Measurements from ENCODE around the gene HOXD9. TPM values are rescaled to one million over a fixed set of nuclear protein-coding genes. Genes with fewer than 3 reads are reported as not detected.

The HOXD9 gene
- total RNA-seq, 4 donors from 2014 or later: 2.7 to 13.3 (median 7.5) TPM

GRCh38 chr2:176079285-176079830 lies 43.2 kb upstream of the HOXD9 start:
- Histone ChIP-seq H3K27ac (no peak overlapping the region), H3K27me3 (peaks cover 99% of the 10 kb centered on the region), H3K4me1 (peaks cover 8 to 31% (median 22%) of the 10 kb centered on the region in 4 donors), H3K36me3 (no peaks in the 10 kb centered on the region), H3K4me3 (peak overlapping the region in 2 of 4 donors; percentile 13 to 48), H3K9me3 (no peaks in the 10 kb centered on the region)
- WGBS, 2 donors (ENCODE audit: low coverage in 1 of 2): 0 to 11% methylated on average over 1 to 30 of the region's 30 CpGs
- intact Hi-C loops (cut with DNase I; ENCODE audit: low total_unique reads) (no loop called here), in situ Hi-C loops (cut with MboI; ENCODE audit: low pct_ligation_motif_present in 1 of 4, low pct_unique_long_range_greater_than_20kb in 1 of 4, low sequenced_read_pairs in 3 of 4) (loop anchor here in 3 of 4 donors (10.0 to 25.0 kb wide), 4 partner anchors 392 to 717 kb away; no protein-coding TSS in a partner anchor)
- TF ChIP-seq CTCF (IDR thresholded peaks at IDR 0.05) (no peak), POLR2AphosphoS5 (IDR thresholded peaks at IDR 0.05) (no peak), POLR2A (IDR thresholded peaks at IDR 0.05) (no peak), EP300 (IDR thresholded peaks at IDR 0.05; ENCODE audit: low read depth) (no peak)
- no peak for DNase-seq

- Histone ChIP-seq H3K27me3 (peaks cover 99% of the 10 kb centered on the region), H3K9me3 (no peaks in the 10 kb centered on the region), H3K4me3 (peak overlapping the region in 3 of 4 donors; percentile 13 to 48 (median 26)), H3K36me3 (no peaks in the 10 kb centered on the region), H3K4me1 (peaks cover 8 to 36% (median 26%) of the 10 kb centered on the region in 4 donors), H3K27ac (no peak overlapping the region)
- WGBS, 2 donors (ENCODE audit: low coverage in 1 of 2): 1% methylated on average over 41 of the region's 86 CpGs; no CpG with 5 or more reads in 1 of the 2 donors
- DNase-seq: no peak
- intact Hi-C loops (cut with DNase I; ENCODE audit: low total_unique reads): loop anchor here (10.0 kb wide), 2 partner anchors 495 to 825 kb away; no protein-coding TSS in a partner anchor
- TF ChIP-seq EP300 (IDR thresholded peaks at IDR 0.05; ENCODE audit: low read depth) (no peak), POLR2A (IDR thresholded peaks at IDR 0.05) (no peak), CTCF (IDR thresholded peaks at IDR 0.05) (peak; percentile 57 to 83 (median 69))
- in situ Hi-C loops (cut with MboI; ENCODE audit: low pct_ligation_motif_present in 1 of 4, low pct_unique_long_range_greater_than_20kb in 1 of 4, low sequenced_read_pairs in 3 of 4): loop anchor here in 3 of 4 donors (10.0 to 25.0 kb wide), 4 partner anchors 393 to 718 kb away; no protein-coding TSS in a partner anchor
These were observed 42.5 kb upstream of the HOXD9 start for GRCh38 chr2:176079831-176080539.

- DNase-seq: peak; percentile 49
- WGBS, 2 donors (ENCODE audit: low coverage in 1 of 2): 19 to 35% methylated on average over 14 to 67 of the region's 68 CpGs
- H3K4me1 ChIP-seq: peaks cover 8 to 41% (median 30%) of the 10 kb centered on the region in 4 donors
These were observed 41.8 kb upstream of the HOXD9 start for GRCh38 chr2:176080540-176081375.

More at GRCh38 chr2:176080540-176081375, 41.8 kb upstream of the HOXD9 start:
- H3K4me3 ChIP-seq: peak overlapping the region in 2 of 4 donors; percentile 21 to 48
- no peaks in the 10 kb centered on the region for H3K9me3 ChIP-seq
- intact Hi-C loops (cut with DNase I; ENCODE audit: low total_unique reads) (loop anchor here (10.0 kb wide), 2 partner anchors 496 to 826 kb away; no protein-coding TSS in a partner anchor), in situ Hi-C loops (cut with MboI; ENCODE audit: low pct_ligation_motif_present in 1 of 4, low pct_unique_long_range_greater_than_20kb in 1 of 4, low sequenced_read_pairs in 3 of 4) (loop anchor here in 2 of 4 donors (25.0 kb wide), 2 partner anchors 393 to 718 kb away; no protein-coding TSS in a partner anchor)
- H3K27ac ChIP-seq: no peak overlapping the region
- no peaks in the 10 kb centered on the region for H3K36me3 ChIP-seq
- peaks cover 99% of the 10 kb centered on the region for H3K27me3 ChIP-seq
- TF ChIP-seq CTCF (IDR thresholded peaks at IDR 0.05): no peak
- TF ChIP-seq POLR2AphosphoS5 (IDR thresholded peaks at IDR 0.05): peak in 1 of 3 donors; percentile 6

All from transverse colon (tissue), 4 donors.